ENCODE results near the gene CEP290. TPM values are rescaled to one million over a fixed set of nuclear protein-coding genes. Genes with fewer than 3 reads are reported as not detected.
A peak's percentile ranks its signal among the peaks of the same experiment; 100 is the strongest.
"Not testable (repeated sequence)": the region's sequence is repeated elsewhere in the genome, so short reads cannot be mapped to it uniquely, and the experiment has no call there.

CEP290 gene
- total and polyA plus RNA-seq, 8 donors: 3.6 to 8.9 (median 4.4) TPM

- H3K4me1 ChIP-seq: peaks cover 5 to 9% (median 8%) of the 10 kb centered on the region in 3 donors
- no peaks in the 10 kb centered on the region for H3K36me3 ChIP-seq
- H3K27ac ChIP-seq: no peak overlapping the region
- no peak for DNase-seq
- H3K9me3 ChIP-seq: no peaks in the 10 kb centered on the region
- intact Hi-C loops (cut with DNase I): no loop called here
- FAIRE-seq: no peak
- TF ChIP-seq CTCF (IDR thresholded peaks at IDR 0.05): no peak
- ATAC-seq: no peak
- WGBS, 2 donors: 92 to 94% methylated on average over 5 of the region's 5 CpGs
- no peaks in the 10 kb centered on the region for H3K27me3 ChIP-seq
- H3K4me3 ChIP-seq: no peak overlapping the region
These were observed 2.1 kb upstream of the CEP290 start for GRCh38 chr12:88144037-88144436.

- 0% methylated on average over 18 of the region's 18 CpGs for WGBS, 2 donors
- peaks cover 5 to 9% (median 8%) of the 10 kb centered on the region in 3 donors for H3K4me1 ChIP-seq
- no peak for TF ChIP-seq CTCF (IDR thresholded peaks at IDR 0.05)
- no peaks in the 10 kb centered on the region for H3K36me3 ChIP-seq
- peak overlapping the region; percentile 52 to 85 (median 67) for H3K4me3 ChIP-seq
- no peaks in the 10 kb centered on the region for H3K27me3 ChIP-seq
- intact Hi-C loops (cut with DNase I): no loop called here
- no peaks in the 10 kb centered on the region for H3K9me3 ChIP-seq
- FAIRE-seq: no peak
- peak overlapping the region in 3 of 4 donors; percentile 16 to 81 (median 68) for H3K27ac ChIP-seq
- DNase-seq: peak in 5 of 6 donors; percentile 20 to 68 (median 44)
- ATAC-seq: peak; percentile 6 to 37 (median 12)
These were observed 713 bp upstream of the CEP290 start for GRCh38 chr12:88142610-88142991.

GRCh38 chr12:88141425-88141773 is 489 bp downstream of the CEP290 start:
- Histone ChIP-seq H3K4me3 (peak overlapping the region; percentile 52 to 85 (median 67)), H3K36me3 (no peaks in the 10 kb centered on the region), H3K27me3 (no peaks in the 10 kb centered on the region), H3K4me1 (peaks cover 5 to 9% (median 8%) of the 10 kb centered on the region in 3 donors), H3K9me3 (no peaks in the 10 kb centered on the region), H3K27ac (peak overlapping the region; percentile 59 to 81 (median 69))
- no peak for TF ChIP-seq CTCF (IDR thresholded peaks at IDR 0.05)
- 2% methylated on average over 13 of the region's 13 CpGs for WGBS, 2 donors
- no peak for DNase-seq
- intact Hi-C loops (cut with DNase I): no loop called here
- no peak for FAIRE-seq
- ATAC-seq: peak in 1 of 4 donors; percentile 0

DNA sequence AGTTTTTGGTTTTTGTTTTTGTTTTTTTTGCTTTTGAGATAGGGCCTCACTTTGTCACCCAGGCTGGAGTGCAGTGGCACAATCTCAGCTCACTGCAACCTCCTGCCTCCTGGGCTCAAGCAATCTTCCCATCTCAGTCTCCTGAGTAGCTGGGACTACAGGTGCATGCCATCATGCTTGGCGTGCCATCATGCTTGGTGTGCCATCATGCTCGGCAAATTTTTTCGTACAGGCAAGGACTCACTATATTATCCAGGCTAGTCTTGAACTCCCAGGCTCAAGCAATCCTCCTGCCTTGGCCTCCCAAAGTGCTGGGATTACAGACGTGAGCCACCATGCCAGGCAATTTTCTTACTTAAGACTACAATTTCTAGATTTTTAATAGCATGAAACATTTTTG is 2.2 kb downstream of the CEP290 start:
- H3K27me3 ChIP-seq; H3K4me1 ChIP-seq; FAIRE-seq; DNase-seq; intact Hi-C loops (cut with DNase I); H3K36me3 ChIP-seq; ATAC-seq; H3K9me3 ChIP-seq; H3K4me3 ChIP-seq; H3K27ac ChIP-seq: not testable (repeated sequence)
- 97 to 99% methylated on average over 4 of the region's 4 CpGs for WGBS, 2 donors

DNA sequence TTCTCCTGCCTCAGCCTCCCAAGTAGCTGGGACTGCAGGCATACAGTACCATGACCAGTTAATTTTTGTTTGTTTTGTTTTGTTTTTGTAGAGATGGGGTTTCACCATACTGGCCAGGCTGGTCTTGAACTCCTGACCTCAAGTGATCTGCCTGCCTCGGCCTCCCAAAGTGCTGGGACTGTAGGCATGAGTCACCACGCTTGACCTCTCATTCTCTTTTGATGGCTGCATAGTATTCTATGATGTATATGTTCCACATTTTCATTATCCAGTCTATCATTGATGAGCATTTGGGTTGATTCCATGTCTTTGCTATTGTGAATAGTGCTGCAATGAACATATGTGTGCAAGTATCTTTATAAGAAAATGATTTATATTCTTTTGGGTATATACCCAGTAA is 8.7 kb downstream of the CEP290 start:
- DNase-seq; intact Hi-C loops (cut with DNase I); H3K9me3 ChIP-seq; ATAC-seq; H3K36me3 ChIP-seq; H3K27ac ChIP-seq; FAIRE-seq; H3K4me1 ChIP-seq; H3K27me3 ChIP-seq; H3K4me3 ChIP-seq: not testable (repeated sequence)
- WGBS, 2 donors: 92 to 94% methylated on average over 2 of the region's 2 CpGs

- no peaks in the 10 kb centered on the region for H3K27me3 ChIP-seq
- no peak overlapping the region for H3K27ac ChIP-seq
- ATAC-seq (no peak), FAIRE-seq (no peak), DNase-seq (no peak)
- no peak for TF ChIP-seq CTCF (IDR thresholded peaks at IDR 0.05)
- no peaks in the 10 kb centered on the region for H3K4me1 ChIP-seq
- no peaks in the 10 kb centered on the region for H3K9me3 ChIP-seq
- intact Hi-C loops (cut with DNase I): no loop called here
- no peak overlapping the region for H3K4me3 ChIP-seq
- H3K36me3 ChIP-seq: peaks cover 0 to 8% (median 0%) of the 10 kb centered on the region in 3 donors
These were observed 9.5 kb downstream of the CEP290 start for GRCh38 chr12:88132392-88132791.
